GM08714 (cell line): ENCODE measurements around the gene TAS2R38.
"Not testable (repeated sequence)": the region's sequence is repeated elsewhere in the genome, so short reads cannot be mapped to it uniquely, and the experiment has no call there.

ENCODE experiments used
- H3K4me3 ChIP-seq: fragments of 200-500 bp; sonication (Bioruptor generic); 2 replicates; pipeline ENCODE4 v1.5.1; 2014; ENCODE audit warnings: mild to moderate bottlenecking, low read length, inconsistent platforms
- ZNF274 ChIP-seq: IDR thresholded peaks from 2 replicates; pipeline ENCODE4 v1.6.1; 2012; ENCODE audit warnings: mild to moderate bottlenecking, low read depth, low read length

The TAS2R38 gene

GRCh38 chr7:141990011-141990725 is 16.6 kb upstream of the TAS2R38 start:
- H3K4me3 ChIP-seq = no peak overlapping the region
- TF ChIP-seq ZNF274 = no peak

GRCh38 chr7:141987803-141988202 is 14.2 kb upstream of the TAS2R38 start:
- H3K4me3 ChIP-seq = not testable (repeated sequence)

- no peak for TF ChIP-seq ZNF274
- H3K4me3 ChIP-seq = no peak overlapping the region
Measured at GRCh38 chr7:141986923-141987322, 13.3 kb upstream of the TAS2R38 start.

GRCh38 chr7:141985926-141986325 is 12.4 kb upstream of the TAS2R38 start:
- H3K4me3 ChIP-seq = not testable (repeated sequence)

- no peak for TF ChIP-seq ZNF274
- H3K4me3 ChIP-seq = no peak overlapping the region
Measured at GRCh38 chr7:141979568-141979967, 6.0 kb upstream of the TAS2R38 start.

GRCh38 chr7:141978351-141978750 is 4.8 kb upstream of the TAS2R38 start:
- TF ChIP-seq ZNF274 = no peak
- no peak overlapping the region for H3K4me3 ChIP-seq

GRCh38 chr7:141976524-141977245 is 3.1 kb upstream of the TAS2R38 start:
- H3K4me3 ChIP-seq = peak overlapping the region; percentile 52; the same call in 1 of the 2 replicates
- no peak for TF ChIP-seq ZNF274

- peak overlapping the region; percentile 52; the same call in 1 of the 2 replicates for H3K4me3 ChIP-seq
- no peak for TF ChIP-seq ZNF274
Measured at GRCh38 chr7:141975806-141976523, 2.4 kb upstream of the TAS2R38 start.

- H3K4me3 ChIP-seq = no peak overlapping the region
- no peak for TF ChIP-seq ZNF274
Measured at GRCh38 chr7:141974831-141975230, 1.3 kb upstream of the TAS2R38 start.

- H3K4me3 ChIP-seq = no peak overlapping the region
- TF ChIP-seq ZNF274 = no peak
Measured at GRCh38 chr7:141960687-141961422, 12.7 kb downstream of the TAS2R38 start.

GRCh38 chr7:141956084-141956483 is 17.5 kb downstream of the TAS2R38 start:
- TF ChIP-seq ZNF274 = no peak
- no peak overlapping the region for H3K4me3 ChIP-seq

- no peak overlapping the region for H3K4me3 ChIP-seq
- no peak for TF ChIP-seq ZNF274
Measured at GRCh38 chr7:141954334-141954733, 19.2 kb downstream of the TAS2R38 start.

- no peak for TF ChIP-seq ZNF274
- no peak overlapping the region for H3K4me3 ChIP-seq
Measured at GRCh38 chr7:141952461-141952860, 21.1 kb downstream of the TAS2R38 start.

- no peak overlapping the region for H3K4me3 ChIP-seq
Measured at GRCh38 chr7:141950806-141951205, 22.8 kb downstream of the TAS2R38 start.

More at GRCh38 chr7:141950806-141951205, 22.8 kb downstream of the TAS2R38 start:
- TF ChIP-seq ZNF274 = no peak
